Gastrocnemius medialis (tissue), 4 donors: ENCODE data around the gene USP24. TPM values are rescaled to one million over a fixed set of nuclear protein-coding genes. Genes with fewer than 3 reads are reported as not detected.
A peak's percentile ranks its signal among the peaks of the same experiment; 100 is the strongest.

Experiments
- ATAC-seq, 2 donors: fragments of 150-250 bp; one replicate each; pipeline ENCODE4 v1.9.1; 2016
- DNase-seq, 2 donors: peaks; one replicate each; pipeline ENCODE4 v3.0.0-alpha.2; 2019
- H3K27ac ChIP-seq, 4 donors: fragments of 200-600 bp; sonication (generic); 1 replicate in 1 of 4; 2 replicates in 3 of 4; pipeline ENCODE4 v1.5.1; 2016 to 2018; ENCODE audit warnings: mild to moderate bottlenecking in 2 of 4, moderate library complexity in 1 of 4
- H3K27me3 ChIP-seq, 3 donors: fragments of 200-600 bp; sonication (generic) in 2 of 3; 1 replicate in 1 of 3; 2 replicates in 2 of 3; pipeline versions ENCODE4 v1.5.1 to v1.6.0; 2016 to 2019; ENCODE audit warnings: mild to moderate bottlenecking in 1 of 3, moderate library complexity in 1 of 3
- H3K36me3 ChIP-seq, 2 donors: fragments of 200-600 bp; sonication (generic) in 1 of 2; one replicate each; pipeline ENCODE4 v1.5.1; 2017 to 2018
- H3K4me1 ChIP-seq, 2 donors: fragments of 200-600 bp; sonication (generic) in 1 of 2; one replicate each; pipeline ENCODE4 v1.5.1; 2016 to 2017; ENCODE audit warnings: mild to moderate bottlenecking in 2 of 2
- H3K4me3 ChIP-seq, 4 donors: fragments of 200-600 bp; sonication (generic) in 3 of 4; 1 replicate in 1 of 4; 2 replicates in 3 of 4; pipeline ENCODE4 v1.5.1; 2016 to 2019; ENCODE audit warnings: mild to moderate bottlenecking in 2 of 4
- H3K9me3 ChIP-seq, 3 donors: fragments of 200-600 bp; sonication (generic) in 2 of 3; 1 replicate in 1 of 3; 2 replicates in 2 of 3; pipeline ENCODE4 v1.5.1; 2016 to 2019
- POLR2A ChIP-seq, 2 donors: fragments of 450-650 bp; IDR thresholded peaks; one replicate each; pipeline ENCODE4 v1.6.1; 2017; ENCODE audit warnings: antibody characterized with exemption in 2 of 2, mild to moderate bottlenecking in 2 of 2, moderate library complexity in 2 of 2
- in situ Hi-C, 4 donors: fragments of 200-750 bp; cut with MboI; loops; one replicate each; pipeline versions ENCODE4 v1.15.0 to v1.8.0; 2017; ENCODE audit warnings: low sequenced_read_pairs in 4 of 4
- intact Hi-C: fragments of 100-400 bp; cut with DNase I; formaldehyde crosslinking; loops from one replicate; pipeline ENCODE4 v1.15.1; 2023; ENCODE audit warnings: low total_unique reads
- total RNA-seq, 4 donors: library from RNA; depleted of rRNA; stranded (reverse); fragments of >200 nt; gene quantifications; one replicate each; pipeline versions ENCODE4 v1.1.0 to v1.2.3, GENCODE V29; 2016
- TF ChIP-seq, protein P1 (sequence below), 5 experiments: fragments of 450-650 bp in 3 of 5; fragments of 200-600 bp in 2 of 5; sonication (generic) in 2 of 5; IDR thresholded peaks in 4 of 5; conservative IDR thresholded peaks in 1 of 5; 1 replicate in 4 of 5; 2 replicates in 1 of 5; pipeline ENCODE4 v1.5.1; 2016 to 2019; ENCODE audit warnings: antibody characterized with exemption in 5 of 5, mild to moderate bottlenecking in 3 of 5, moderate library complexity in 3 of 5

The USP24 gene
- total RNA-seq, 4 donors from 2014 or later: 77.3 to 102 (median 90.8) TPM

DNA sequence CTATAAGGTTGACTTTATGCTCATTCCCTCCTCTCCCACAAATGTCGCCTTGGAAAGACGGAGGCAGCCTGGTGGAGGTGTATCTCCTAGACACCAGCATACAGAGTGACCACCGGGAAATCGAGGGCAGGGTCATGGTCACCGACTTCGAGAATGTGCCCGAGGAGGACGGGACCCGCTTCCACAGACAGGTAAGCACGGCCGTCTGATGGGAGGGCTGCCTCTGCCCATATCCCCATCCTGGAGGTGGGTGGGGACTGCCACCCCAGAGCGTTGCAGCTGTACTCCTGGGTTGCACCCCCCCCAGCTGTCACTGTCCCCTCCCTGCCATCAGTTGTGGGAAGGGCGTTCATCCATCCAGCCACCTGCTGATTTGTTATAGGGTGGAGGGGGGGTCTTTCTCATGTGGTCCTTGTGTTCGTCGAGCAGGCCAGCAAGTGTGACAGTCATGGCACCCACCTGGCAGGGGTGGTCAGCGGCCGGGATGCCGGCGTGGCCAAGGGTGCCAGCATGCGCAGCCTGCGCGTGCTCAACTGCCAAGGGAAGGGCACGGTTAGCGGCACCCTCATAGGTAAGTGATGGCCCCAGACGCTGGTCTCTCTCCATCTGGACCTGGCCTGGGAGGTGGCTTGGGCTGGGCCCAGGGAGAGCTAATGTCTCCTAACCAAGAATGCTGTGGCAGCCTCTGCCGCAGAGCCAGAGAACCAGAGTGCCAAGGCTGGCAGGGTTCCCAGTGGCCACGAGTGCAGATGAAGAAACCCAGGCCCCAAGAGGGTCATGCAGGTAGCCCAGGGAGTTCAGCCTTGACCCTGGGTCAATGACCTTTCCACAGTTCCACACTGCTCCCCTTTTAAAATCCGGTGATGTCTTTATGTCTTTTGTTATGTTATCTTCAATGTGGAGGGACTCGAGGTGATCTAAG lies 162.7 kb downstream of the USP24 start:
- H3K27ac ChIP-seq: peak overlapping the region; percentile 13 to 78 (median 66)
- ATAC-seq: peak; percentile 55 to 57
- intact Hi-C loops: no loop called here

DNA sequence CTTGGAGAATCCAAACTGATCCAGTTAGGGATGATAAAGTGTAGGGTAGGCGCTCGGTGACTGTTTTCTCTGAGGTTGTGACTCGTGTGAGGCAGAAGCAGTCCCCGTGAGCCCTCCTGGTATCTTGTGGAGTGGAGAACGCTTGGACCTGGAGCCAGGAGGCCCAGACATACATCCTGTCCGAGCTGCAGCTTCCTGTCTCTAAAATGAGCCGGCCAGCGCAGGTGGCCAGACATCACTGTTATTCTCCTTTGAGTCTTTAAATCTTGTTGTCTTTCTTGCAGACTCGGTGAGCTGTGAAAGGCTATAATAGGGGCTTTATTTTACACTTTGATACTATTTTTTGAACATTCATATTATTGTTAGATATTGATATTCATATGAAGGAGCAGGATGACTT lies 163.5 kb downstream of the USP24 start:
- TF ChIP-seq, protein P1, sequence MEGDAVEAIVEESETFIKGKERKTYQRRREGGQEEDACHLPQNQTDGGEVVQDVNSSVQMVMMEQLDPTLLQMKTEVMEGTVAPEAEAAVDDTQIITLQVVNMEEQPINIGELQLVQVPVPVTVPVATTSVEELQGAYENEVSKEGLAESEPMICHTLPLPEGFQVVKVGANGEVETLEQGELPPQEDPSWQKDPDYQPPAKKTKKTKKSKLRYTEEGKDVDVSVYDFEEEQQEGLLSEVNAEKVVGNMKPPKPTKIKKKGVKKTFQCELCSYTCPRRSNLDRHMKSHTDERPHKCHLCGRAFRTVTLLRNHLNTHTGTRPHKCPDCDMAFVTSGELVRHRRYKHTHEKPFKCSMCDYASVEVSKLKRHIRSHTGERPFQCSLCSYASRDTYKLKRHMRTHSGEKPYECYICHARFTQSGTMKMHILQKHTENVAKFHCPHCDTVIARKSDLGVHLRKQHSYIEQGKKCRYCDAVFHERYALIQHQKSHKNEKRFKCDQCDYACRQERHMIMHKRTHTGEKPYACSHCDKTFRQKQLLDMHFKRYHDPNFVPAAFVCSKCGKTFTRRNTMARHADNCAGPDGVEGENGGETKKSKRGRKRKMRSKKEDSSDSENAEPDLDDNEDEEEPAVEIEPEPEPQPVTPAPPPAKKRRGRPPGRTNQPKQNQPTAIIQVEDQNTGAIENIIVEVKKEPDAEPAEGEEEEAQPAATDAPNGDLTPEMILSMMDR (IDR thresholded peaks at IDR 0.05 in 4 of 5, conservative IDR thresholded peaks at IDR 0.05 in 1 of 5): no peak
- TF ChIP-seq POLR2A (IDR thresholded peaks at IDR 0.05): no peak
- in situ Hi-C loops: no loop called here
- no peaks in the 10 kb centered on the region for H3K27me3 ChIP-seq
- H3K9me3 ChIP-seq: no peaks in the 10 kb centered on the region
- no peak overlapping the region for H3K27ac ChIP-seq
- no peaks in the 10 kb centered on the region for H3K36me3 ChIP-seq
- peaks cover 17 to 21% of the 10 kb centered on the region in 2 donors for H3K4me1 ChIP-seq
- intact Hi-C loops: no loop called here
- no peak overlapping the region for H3K4me3 ChIP-seq
- ATAC-seq: no peak
- DNase-seq: no peak

More for the DNA sequence above, 162.7 kb downstream of the USP24 start:
- in situ Hi-C loops: no loop called here
- TF ChIP-seq POLR2A (IDR thresholded peaks at IDR 0.05): no peak
- TF ChIP-seq, protein P1 (IDR thresholded peaks at IDR 0.05 in 4 of 5, conservative IDR thresholded peaks at IDR 0.05 in 1 of 5): no peak
- no peaks in the 10 kb centered on the region for H3K9me3 ChIP-seq
- DNase-seq: peak; percentile 36 to 77
- H3K36me3 ChIP-seq: no peaks in the 10 kb centered on the region
- no peak overlapping the region for H3K4me3 ChIP-seq
- peaks cover 17 to 21% of the 10 kb centered on the region in 2 donors for H3K4me1 ChIP-seq
- no peaks in the 10 kb centered on the region for H3K27me3 ChIP-seq

- Histone ChIP-seq H3K4me3 (no peak overlapping the region), H3K4me1 (peaks cover 17 to 21% of the 10 kb centered on the region in 2 donors), H3K27me3 (no peaks in the 10 kb centered on the region), H3K27ac (no peak overlapping the region), H3K36me3 (no peaks in the 10 kb centered on the region), H3K9me3 (no peaks in the 10 kb centered on the region)
- intact Hi-C loops (no loop called here), in situ Hi-C loops (no loop called here)
- ATAC-seq (no peak), DNase-seq (no peak)
- TF ChIP-seq, protein P1 (IDR thresholded peaks at IDR 0.05 in 4 of 5, conservative IDR thresholded peaks at IDR 0.05 in 1 of 5): no peak
- no peak for TF ChIP-seq POLR2A (IDR thresholded peaks at IDR 0.05)
Observed at GRCh38 chr1:55051169-55051568, 164.0 kb downstream of the USP24 start.

DNA sequence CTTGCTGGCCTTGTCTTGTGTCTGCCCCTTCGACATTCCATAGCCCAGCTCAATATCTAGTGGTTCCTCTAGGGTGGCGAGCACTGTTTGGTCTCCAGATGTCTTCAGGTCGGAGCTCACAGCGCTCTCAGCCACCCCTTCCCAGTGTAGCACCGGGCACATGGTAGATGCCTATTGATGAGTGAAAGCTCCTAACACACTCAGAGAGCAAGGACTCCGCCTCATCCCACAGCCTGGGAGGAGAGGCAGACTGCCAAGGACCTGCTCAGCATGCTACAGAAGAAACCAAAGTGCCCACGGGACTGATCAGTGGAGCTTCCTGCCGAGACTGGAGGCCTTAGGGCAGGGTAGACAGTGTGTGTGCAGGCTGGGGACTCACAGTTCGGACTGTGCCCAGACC lies 164.9 kb downstream of the USP24 start:
- H3K27ac ChIP-seq: no peak overlapping the region
- ATAC-seq: no peak
- H3K27me3 ChIP-seq: no peaks in the 10 kb centered on the region
- no peaks in the 10 kb centered on the region for H3K36me3 ChIP-seq
- TF ChIP-seq POLR2A (IDR thresholded peaks at IDR 0.05): no peak
- TF ChIP-seq, protein P1 (IDR thresholded peaks at IDR 0.05 in 4 of 5, conservative IDR thresholded peaks at IDR 0.05 in 1 of 5): no peak
- DNase-seq: no peak
- intact Hi-C loops: no loop called here
- in situ Hi-C loops: no loop called here
- H3K4me1 ChIP-seq: peaks cover 11 to 15% of the 10 kb centered on the region in 2 donors
- no peak overlapping the region for H3K4me3 ChIP-seq
- no peaks in the 10 kb centered on the region for H3K9me3 ChIP-seq
